Loucy (cell line): ENCODE measurements around the gene SP110.

Source experiments
- CTCF ChIP-seq: fragments of 200-600 bp; sonication (generic); conservative IDR thresholded peaks from 2 replicates; pipeline ENCODE4 v1.5.1; 2014; ENCODE audit warnings: mild to moderate bottlenecking, antibody characterized with exemption, low read length
- EZH2phosphoT487 ChIP-seq: fragments of 200-600 bp; IDR thresholded peaks from 2 replicates; pipeline ENCODE4 v1.6.1; 2018; ENCODE audit warnings: antibody characterized with exemption, mild to moderate bottlenecking, moderate library complexity, borderline replicate concordance

GRCh38 chr2:230216489-230216888 is 3.3 kb downstream of the SP110 start:
- no peak for TF ChIP-seq CTCF
- no peak for TF ChIP-seq EZH2phosphoT487
